Neuron (in vitro differentiated cells): Measurements from ENCODE around the gene DTNBP1.
A peak's percentile ranks its signal among the peaks of the same experiment; 100 is the strongest.
"Not testable (repeated sequence)": the region's sequence is repeated elsewhere in the genome, so short reads cannot be mapped to it uniquely, and the experiment has no call there.

ENCODE experiments used
- H2AFZ ChIP-seq: one replicate; pipeline ENCODE4 v1.6.1; 2013; ENCODE audit warnings: low read depth, mild to moderate bottlenecking, inconsistent platforms, low read length, moderate library complexity
- H3K27me3 ChIP-seq: one replicate; pipeline ENCODE4 v1.6.1; 2013; ENCODE audit warnings: low read length; ENCODE audit not compliant: insufficient read depth
- H3K36me3 ChIP-seq: one replicate; pipeline ENCODE4 v1.6.1; 2013; ENCODE audit warnings: low read length; ENCODE audit not compliant: insufficient read depth
- H3K4me1 ChIP-seq: one replicate; pipeline ENCODE4 v1.6.1; 2013; ENCODE audit warnings: low read length; ENCODE audit not compliant: insufficient read depth
- H3K4me3 ChIP-seq: 2 replicates; pipeline ENCODE4 v1.5.1; 2013; ENCODE audit warnings: mild to moderate bottlenecking, low read length, moderate library complexity
- H3K9me3 ChIP-seq: one replicate; pipeline ENCODE4 v1.6.1; 2013; ENCODE audit warnings: low read length

Gene DTNBP1

GRCh38 chr6:15678514-15678913, 15.7 kb upstream of the DTNBP1 start:
- no peaks in the 10 kb centered on the region for H3K36me3 ChIP-seq
- H3K4me1 ChIP-seq = no peaks in the 10 kb centered on the region
- H2AFZ ChIP-seq = no peak overlapping the region
- H3K27me3 ChIP-seq = peaks cover 15% of the 10 kb centered on the region
- H3K4me3 ChIP-seq = no peak overlapping the region
- H3K9me3 ChIP-seq = no peaks in the 10 kb centered on the region

- Histone ChIP-seq H3K27me3 (peaks cover 19% of the 10 kb centered on the region), H3K36me3 (no peaks in the 10 kb centered on the region), H3K9me3 (no peaks in the 10 kb centered on the region), H3K4me1 (no peaks in the 10 kb centered on the region), H2AFZ (no peak overlapping the region), H3K4me3 (no peak overlapping the region)
Measured at GRCh38 chr6:15677822-15678221, 15.0 kb upstream of the DTNBP1 start.

- Histone ChIP-seq H3K4me1 (no peaks in the 10 kb centered on the region), H3K9me3 (no peaks in the 10 kb centered on the region), H3K36me3 (no peaks in the 10 kb centered on the region), H2AFZ (no peak overlapping the region), H3K27me3 (peaks cover 34% of the 10 kb centered on the region), H3K4me3 (no peak overlapping the region)
Measured at GRCh38 chr6:15675536-15676220, 12.8 kb upstream of the DTNBP1 start.

- Histone ChIP-seq H3K4me3 (no peak overlapping the region), H3K4me1 (no peaks in the 10 kb centered on the region), H3K9me3 (no peaks in the 10 kb centered on the region), H2AFZ (no peak overlapping the region), H3K36me3 (no peaks in the 10 kb centered on the region), H3K27me3 (peaks cover 34% of the 10 kb centered on the region)
Measured at GRCh38 chr6:15674690-15675386, 12.0 kb upstream of the DTNBP1 start.

- H2AFZ ChIP-seq = no peak overlapping the region
- no peaks in the 10 kb centered on the region for H3K9me3 ChIP-seq
- peaks cover 43% of the 10 kb centered on the region for H3K27me3 ChIP-seq
- no peak overlapping the region for H3K4me3 ChIP-seq
- no peaks in the 10 kb centered on the region for H3K36me3 ChIP-seq
- no peaks in the 10 kb centered on the region for H3K4me1 ChIP-seq
Measured at GRCh38 chr6:15673666-15674065, 10.8 kb upstream of the DTNBP1 start.

- Histone ChIP-seq H2AFZ (no peak overlapping the region), H3K27me3 (peaks cover 43% of the 10 kb centered on the region), H3K9me3 (no peaks in the 10 kb centered on the region), H3K4me3 (no peak overlapping the region), H3K36me3 (no peaks in the 10 kb centered on the region), H3K4me1 (no peaks in the 10 kb centered on the region)
Measured at GRCh38 chr6:15672818-15673217, 10.0 kb upstream of the DTNBP1 start.

- Histone ChIP-seq H3K4me3 (no peak overlapping the region), H3K36me3 (no peaks in the 10 kb centered on the region), H2AFZ (no peak overlapping the region), H3K27me3 (peaks cover 43% of the 10 kb centered on the region), H3K9me3 (no peaks in the 10 kb centered on the region), H3K4me1 (no peaks in the 10 kb centered on the region)
Measured at GRCh38 chr6:15672291-15672690, 9.5 kb upstream of the DTNBP1 start.

- peaks cover 33% of the 10 kb centered on the region for H3K27me3 ChIP-seq
- no peak overlapping the region for H3K4me3 ChIP-seq
- no peaks in the 10 kb centered on the region for H3K36me3 ChIP-seq
- no peaks in the 10 kb centered on the region for H3K4me1 ChIP-seq
- no peak overlapping the region for H2AFZ ChIP-seq
- no peaks in the 10 kb centered on the region for H3K9me3 ChIP-seq
Measured at GRCh38 chr6:15668918-15669317, 6.1 kb upstream of the DTNBP1 start.

- H3K4me1 ChIP-seq, H3K36me3 ChIP-seq, H3K9me3 ChIP-seq, H3K4me3 ChIP-seq, H2AFZ ChIP-seq: not testable (repeated sequence)
- peaks cover 18% of the 10 kb centered on the region for H3K27me3 ChIP-seq
Measured at GRCh38 chr6:15666896-15667295, 4.1 kb upstream of the DTNBP1 start.

GRCh38 chr6:15665237-15665636, 2.4 kb upstream of the DTNBP1 start:
- Histone ChIP-seq H3K4me3 (no peak overlapping the region), H2AFZ (no peak overlapping the region), H3K9me3 (no peaks in the 10 kb centered on the region), H3K36me3 (no peaks in the 10 kb centered on the region), H3K4me1 (peaks cover 5% of the 10 kb centered on the region), H3K27me3 (peaks cover 9% of the 10 kb centered on the region)

GRCh38 chr6:15663130-15663871, 473 bp upstream of the DTNBP1 start:
- peaks cover 5% of the 10 kb centered on the region for H3K4me1 ChIP-seq
- peak overlapping the region; percentile 88 for H3K4me3 ChIP-seq
- H3K27me3 ChIP-seq = no peaks in the 10 kb centered on the region
- H2AFZ ChIP-seq = peak overlapping the region; percentile 99
- H3K36me3 ChIP-seq = no peaks in the 10 kb centered on the region
- no peaks in the 10 kb centered on the region for H3K9me3 ChIP-seq

GRCh38 chr6:15661853-15662325, 939 bp downstream of the DTNBP1 start:
- H3K9me3 ChIP-seq = no peaks in the 10 kb centered on the region
- H3K4me1 ChIP-seq = peaks cover 5% of the 10 kb centered on the region
- H2AFZ ChIP-seq = peak overlapping the region; percentile 99
- peak overlapping the region; percentile 88 for H3K4me3 ChIP-seq
- H3K36me3 ChIP-seq = no peaks in the 10 kb centered on the region
- H3K27me3 ChIP-seq = no peaks in the 10 kb centered on the region

- no peak overlapping the region for H3K4me3 ChIP-seq
Measured at GRCh38 chr6:15659181-15659580, 3.6 kb downstream of the DTNBP1 start.

More at GRCh38 chr6:15659181-15659580, 3.6 kb downstream of the DTNBP1 start:
- Histone ChIP-seq H3K27me3 (no peaks in the 10 kb centered on the region), H3K36me3 (no peaks in the 10 kb centered on the region), H3K4me1 (peaks cover 5% of the 10 kb centered on the region), H2AFZ (no peak overlapping the region), H3K9me3 (no peaks in the 10 kb centered on the region)
